HepG2 (cell line): ENCODE data around the gene ACBD7. TPM values are rescaled to one million over a fixed set of nuclear protein-coding genes. Genes with fewer than 3 reads are reported as not detected.

Experiments used
- ATAC-seq: fragments of 200-7000 bp; cut with Tn5 transposase; 3 replicates; pipeline ENCODE4 v1.9.1; 2020; ENCODE audit warnings: mild to moderate bottlenecking, moderate library complexity
- BruUV-seq: library from RNA; stranded (reverse); fragments of 400-500 nt; replicated peaks from 2 replicates; lab custom pipeline; 2021; lab: Mats Ljungman, UMichigan
- CTCF ChIA-PET: fragments of 300-600 bp; formaldehyde crosslinking; extraction: SDS; loops from one replicate; lab custom pipeline; 2021; ENCODE audit warnings: low total read pairs, inconsistent platforms, low intra/inter-chr PET ratio; lab: Yijun Ruan, JAX
- POLR2A ChIA-PET: fragments of 350-600 bp; sonication (Branson Sonifier 250); formaldehyde crosslinking; loops from one replicate; lab custom pipeline; 2020; ENCODE audit warnings: antibody characterized with exemption, inconsistent platforms; lab: Yijun Ruan, JAX
- DNase-seq: peaks from one replicate; pipeline ENCODE4 v3.0.0-alpha.2; 2015; ENCODE audit warnings: low spot score
- FAIRE-seq: peaks from 3 replicates; lab custom pipeline; 2011; peaks lifted over from hg19 to GRCh38; lab: Jason Lieb, UNC
- H2AFZ ChIP-seq: one replicate; pipeline ENCODE4 v1.6.1; 2011; ENCODE audit warnings: low read length, inconsistent platforms
- H3K27ac ChIP-seq: fragments of 300-600 bp; 3 replicates; pipeline ENCODE4 v1.8.0; 2011; ENCODE audit warnings: mixed run types, mild to moderate bottlenecking, mixed read lengths, low read length, inconsistent platforms; ENCODE audit not compliant: insufficient read depth; ENCODE audit errors: extremely low read length
- H3K27me3 ChIP-seq, 2 experiments: fragments of 200-600 bp in 1 of 2; 2 replicates in 1 of 2; 3 replicates in 1 of 2; pipeline versions ENCODE4 v1.6.0 to v1.8.0; 2011; ENCODE audit warnings: low read length in 2 of 2, mild to moderate bottlenecking in 2 of 2, moderate library complexity in 2 of 2, inconsistent platforms in 1 of 2; ENCODE audit not compliant: insufficient read depth in 2 of 2, control insufficient read depth in 1 of 2
- H3K36me3 ChIP-seq, 2 experiments: fragments of 200-600 bp in 1 of 2; replicated peaks in 1 of 2; 2 replicates in 1 of 2; 3 replicates in 1 of 2; pipeline versions ENCODE4 v1.5.1 to v1.8.0; 2011; ENCODE audit warnings: low read length in 2 of 2, inconsistent platforms in 1 of 2; ENCODE audit not compliant: insufficient read depth in 2 of 2, control insufficient read depth in 1 of 2
- H3K4me1 ChIP-seq: 2 replicates; pipeline ENCODE4 v1.5.1; 2012; ENCODE audit warnings: low read length, inconsistent platforms; ENCODE audit not compliant: insufficient read depth
- H3K4me2 ChIP-seq: 2 replicates; pipeline ENCODE4 v1.6.0; 2011; ENCODE audit warnings: low read depth, low read length, inconsistent platforms
- H3K4me3 ChIP-seq, 3 experiments: fragments of 200-600 bp in 1 of 3; sonication (generic), shearing (Covaris generic) in 1 of 3; replicated peaks in 1 of 3; 2 replicates each; pipeline ENCODE4 v1.5.1; 2011 to 2016; ENCODE audit warnings: low read length in 3 of 3, inconsistent platforms in 2 of 3, low read depth in 2 of 3, mild to moderate bottlenecking in 2 of 3, control low read depth in 1 of 3, mixed read lengths in 1 of 3; ENCODE audit not compliant: insufficient read depth in 1 of 3
- H3K79me2 ChIP-seq: one replicate; pipeline ENCODE4 v1.6.1; 2011; ENCODE audit warnings: low read length, inconsistent platforms; ENCODE audit not compliant: insufficient read depth
- H3K9ac ChIP-seq: 2 replicates; pipeline ENCODE4 v1.6.0; 2011; ENCODE audit warnings: mild to moderate bottlenecking, low read depth, low read length, inconsistent platforms; ENCODE audit not compliant: insufficient read depth
- H3K9me3 ChIP-seq: 2 replicates; pipeline ENCODE4 v1.5.1; 2012; ENCODE audit warnings: mild to moderate bottlenecking, low read length
- H4K20me1 ChIP-seq: 2 replicates; pipeline ENCODE4 v1.6.0; 2011; ENCODE audit warnings: inconsistent platforms, mild to moderate bottlenecking, low read length, moderate library complexity; ENCODE audit not compliant: insufficient read depth
- AKAP8 ChIP-seq: sonication (generic); formaldehyde crosslinking; IDR thresholded peaks from 2 replicates; pipeline ENCODE4 v1.5.1; 2020; ENCODE audit warnings: mild to moderate bottlenecking, missing genetic modification reagents
- HHEX ChIP-seq: IDR thresholded peaks from 2 replicates; pipeline ENCODE4 v1.6.1; 2016; ENCODE audit warnings: control low read depth
- KLF13 ChIP-seq: sonication (generic); formaldehyde crosslinking; IDR thresholded peaks from 2 replicates; pipeline ENCODE4 v1.4.0; 2020; ENCODE audit warnings: mild to moderate bottlenecking, missing genetic modification reagents
- MBNL3 ChIP-seq: fragments of 250-450 bp; sonication (Bioruptor Pico); conservative IDR thresholded peaks from 2 replicates; pipeline ENCODE4 v1.8.0; 2022; ENCODE audit warnings: mild to moderate bottlenecking, inconsistent platforms
- SOX6 ChIP-seq, 2 experiments: fragments of 450-650 bp in 1 of 2; sonication (generic) in 1 of 2; formaldehyde crosslinking in 1 of 2; IDR thresholded peaks; 2 replicates each; pipeline versions ENCODE4 v1.4.0 to v1.6.1; 2017 to 2020; ENCODE audit warnings: antibody characterized with exemption in 1 of 2, mild to moderate bottlenecking in 1 of 2, missing genetic modification reagents in 1 of 2
- TARDBP ChIP-seq: sonication (generic); formaldehyde crosslinking; IDR thresholded peaks from 2 replicates; pipeline ENCODE4 v1.8.0; 2022; ENCODE audit warnings: mild to moderate bottlenecking, missing genetic modification reagents
- TBX2 ChIP-seq: sonication (generic); formaldehyde crosslinking; IDR thresholded peaks from 2 replicates; pipeline ENCODE4 v1.5.0; 2020; ENCODE audit warnings: missing genetic modification reagents, mild to moderate bottlenecking, borderline replicate concordance
- THAP11 ChIP-seq: IDR thresholded peaks from 2 replicates; pipeline ENCODE4 v1.6.1; 2016; ENCODE audit warnings: missing biosample characterization, missing genetic modification reagents
- YY1 ChIP-seq: IDR thresholded peaks from 2 replicates; pipeline ENCODE4 v1.6.1; 2011; ENCODE audit warnings: low read length, low read depth, moderate library complexity, mild to moderate bottlenecking; ENCODE audit not compliant: insufficient read depth, insufficient replicate concordance
- ZBED4 ChIP-seq: sonication (generic); formaldehyde crosslinking; IDR thresholded peaks from 2 replicates; pipeline ENCODE4 v1.4.0; 2020; ENCODE audit warnings: missing genetic modification reagents, borderline replicate concordance
- ZNF124 ChIP-seq: sonication (generic); formaldehyde crosslinking; IDR thresholded peaks from 2 replicates; pipeline ENCODE4 v1.4.0; 2020; ENCODE audit warnings: missing genetic modification reagents
- ZNF235 ChIP-seq: sonication (generic); formaldehyde crosslinking; IDR thresholded peaks from 2 replicates; pipeline ENCODE4 v1.8.1; 2023; ENCODE audit warnings: mild to moderate bottlenecking, missing genetic modification reagents, borderline replicate concordance
- ZNF501 ChIP-seq: sonication (generic); formaldehyde crosslinking; IDR thresholded peaks from 2 replicates; pipeline ENCODE4 v1.5.1; 2020; ENCODE audit warnings: mild to moderate bottlenecking, moderate library complexity, missing genetic modification reagents
- ZNF589 ChIP-seq: sonication (generic); formaldehyde crosslinking; conservative IDR thresholded peaks from 2 replicates; pipeline ENCODE4 v1.8.0; 2022; ENCODE audit warnings: mild to moderate bottlenecking, moderate library complexity, missing genetic modification reagents
- ZNF841 ChIP-seq: sonication (generic); formaldehyde crosslinking; IDR thresholded peaks from 2 replicates; pipeline ENCODE4 v1.8.1; 2023; ENCODE audit warnings: missing genetic modification reagents, borderline replicate concordance
- WGBS: methylation state at CpG from one replicate; pipeline ENCODE4 v1.1.6; 2017; ENCODE audit warnings: low lambda C conversion rate; 5-methylcytosine and 5-hydroxymethylcytosine counted together
- in situ Hi-C: cut with HindIII; loops from 2 replicates; pipeline ENCODE4 v1.10.0; 2017; ENCODE audit warnings: low pct_unique_long_range_greater_than_20kb; ENCODE audit not compliant: extremely low pct_ligation_motif_present
- intact Hi-C: fragments of 100-400 bp; cut with micrococcal nuclease; formaldehyde crosslinking; loops from one replicate; pipeline ENCODE4 v1.10.0; 2022; ENCODE audit not compliant: unreplicated experiment
- polyA plus RNA-seq, 8 experiments: library from polyadenylated mRNA; depleted of rRNA in 3 of 8; stranded (reverse) in 7 of 8; unstranded in 1 of 8; fragments of >200 nt; fragmentation: Illumina TruSeq in 4 of 8; extraction: Trizol in 4 of 8; gene quantifications; 2 replicates each; pipeline versions ENCODE4 v1.2.1 to v1.2.3, GENCODE V29; 2011 to 2016; ENCODE audit warnings: low read depth in 4 of 8, missing spikeins in 1 of 8, mixed read lengths in 1 of 8; ENCODE audit not compliant: insufficient read depth in 1 of 8
- total RNA-seq, 5 experiments: library from RNA; depleted of rRNA; stranded (reverse); fragments of >200 nt; fragmentation: Illumina TruSeq; extraction: Trizol; gene quantifications; 2 replicates each; pipeline ENCODE4 v1.2.3, GENCODE V29; 2016; ENCODE audit warnings: low read depth in 1 of 5
- TF ChIP-seq, protein P1 (sequence below): sonication (generic); formaldehyde crosslinking; IDR thresholded peaks from 2 replicates; pipeline ENCODE4 v1.4.0; 2020; ENCODE audit warnings: missing genetic modification reagents, mild to moderate bottlenecking, borderline replicate concordance

The ACBD7 gene
- total and polyA plus RNA-seq, 2 of the 13 experiments (the other 11 are each of a cell fraction or from before 2014, with no cell fraction given): 1.4 to 2.6 TPM

- no peak for TF ChIP-seq TBX2 (CRISPR knock-in tag)
- TF ChIP-seq AKAP8 (CRISPR knock-in tag): no peak
- no peak for TF ChIP-seq ZNF501 (CRISPR knock-in tag)
Observed at GRCh38 chr10:15060638-15061037, 27.9 kb downstream of the ACBD7 start (continued).

- H3K79me2 ChIP-seq: no peaks in the 10 kb centered on the region
- in situ Hi-C loops: no loop called here
- 24% methylated on average over 4 of the region's 4 CpGs for whole genome bisulfite sequencing
- BruUV-seq: no TSS peak
- H3K27ac ChIP-seq: no peak overlapping the region
- no peaks in the 10 kb centered on the region for H3K4me1 ChIP-seq
- DNase-seq: no peak
- no peak overlapping the region for H3K9ac ChIP-seq
- no peak for FAIRE-seq
- H3K36me3 ChIP-seq: no peaks in the 10 kb centered on the region
- no peak overlapping the region for H3K4me2 ChIP-seq
- H2AFZ ChIP-seq: no peak overlapping the region
- no peaks in the 10 kb centered on the region for H4K20me1 ChIP-seq
- TF ChIP-seq ZBED4 (CRISPR knock-in tag): no peak
- TF ChIP-seq MBNL3 (CRISPR knock-in tag): no peak
- no peak for TF ChIP-seq ZNF841 (CRISPR knock-in tag)
- TF ChIP-seq SOX6 (IDR thresholded peaks at IDR 0.05): no peak
- no peak for TF ChIP-seq SOX6 (CRISPR knock-in tag; IDR thresholded peaks at IDR 0.05)
- no peak for TF ChIP-seq ZNF589 (CRISPR knock-in tag)
- no peak for TF ChIP-seq YY1
- no peak for TF ChIP-seq KLF13
- TF ChIP-seq, protein P1, sequence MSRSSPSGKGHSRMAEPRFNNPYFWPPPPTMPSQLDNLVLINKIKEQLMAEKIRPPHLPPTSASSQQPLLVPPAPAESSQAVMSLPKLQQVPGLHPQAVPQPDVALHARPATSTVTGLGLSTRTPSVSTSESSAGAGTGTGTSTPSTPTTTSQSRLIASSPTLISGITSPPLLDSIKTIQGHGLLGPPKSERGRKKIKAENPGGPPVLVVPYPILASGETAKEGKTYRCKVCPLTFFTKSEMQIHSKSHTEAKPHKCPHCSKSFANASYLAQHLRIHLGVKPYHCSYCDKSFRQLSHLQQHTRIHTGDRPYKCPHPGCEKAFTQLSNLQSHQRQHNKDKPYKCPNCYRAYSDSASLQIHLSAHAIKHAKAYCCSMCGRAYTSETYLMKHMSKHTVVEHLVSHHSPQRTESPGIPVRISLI: no peak
- TF ChIP-seq TARDBP (CRISPR knock-in tag): no peak
- TF ChIP-seq HHEX (CRISPR knock-in tag): no peak
- no peak for TF ChIP-seq THAP11 (CRISPR knock-in tag)
- TF ChIP-seq ZNF235 (CRISPR knock-in tag): no peak
- no peak for TF ChIP-seq ZNF124 (CRISPR knock-in tag)
- H3K9me3 ChIP-seq: 0 out of 2 replicates have a peak, but pooled peaks cover 6% of the 10 kb centered on the region
- intact Hi-C loops: no loop called here
- ChIA-PET CTCF (no interaction called here), POLR2A (no interaction called here)
- no peaks in the 10 kb centered on the region; a peak in 2 of 5 replicates for H3K27me3 ChIP-seq
- H3K4me3 ChIP-seq: no peak overlapping the region
- no peak for ATAC-seq
Observed at GRCh38 chr10:15059914-15060313, 28.7 kb downstream of the ACBD7 start.
